OCI-LY1 (cell line): ENCODE results near the gene KLHL36.

Experiments used
- H2AFZ ChIP-seq: fragments of 200-600 bp; sonication (generic), shearing (Covaris generic); 2 replicates; pipeline ENCODE4 v1.6.0; 2014; ENCODE audit warnings: antibody characterized with exemption, mild to moderate bottlenecking, low read length
- H3F3A ChIP-seq: fragments of 200-600 bp; sonication (generic), shearing (Covaris generic); 2 replicates; pipeline ENCODE4 v1.6.0; 2014; ENCODE audit warnings: mild to moderate bottlenecking, antibody characterized with exemption, low read length, moderate library complexity; ENCODE audit not compliant: insufficient read depth
- H3K27ac ChIP-seq: fragments of 200-600 bp; sonication (generic); 2 replicates; pipeline ENCODE4 v1.5.1; 2014; ENCODE audit warnings: low read length, mixed run types, mild to moderate bottlenecking, low read depth; ENCODE audit not compliant: poor library complexity, severe bottlenecking
- H3K27me3 ChIP-seq: fragments of 200-600 bp; sonication (generic); 2 replicates; pipeline ENCODE4 v1.6.0; 2014; ENCODE audit warnings: antibody characterized with exemption, mild to moderate bottlenecking, low read length, moderate library complexity; ENCODE audit not compliant: insufficient read depth
- H3K36me3 ChIP-seq: fragments of 200-600 bp; sonication (generic); 2 replicates; pipeline ENCODE4 v1.6.1; 2014; ENCODE audit warnings: mild to moderate bottlenecking, antibody characterized with exemption, low read length, moderate library complexity, mixed read lengths; ENCODE audit not compliant: insufficient read depth
- H3K4me1 ChIP-seq: fragments of 200-600 bp; sonication (generic); 2 replicates; pipeline ENCODE4 v1.5.1; 2014; ENCODE audit warnings: mild to moderate bottlenecking, low read length, moderate library complexity; ENCODE audit not compliant: insufficient read depth, severe bottlenecking
- H3K4me2 ChIP-seq: fragments of 200-600 bp; sonication (generic), shearing (Covaris generic); 2 replicates; pipeline ENCODE4 v1.6.1; 2014; ENCODE audit warnings: low read length
- H3K4me3 ChIP-seq: fragments of 200-600 bp; sonication (generic); 2 replicates; pipeline ENCODE4 v1.5.1; 2014; ENCODE audit warnings: low read length, low read depth, mild to moderate bottlenecking, mixed read lengths; ENCODE audit not compliant: poor library complexity, severe bottlenecking
- H3K79me2 ChIP-seq: fragments of 200-600 bp; shearing (Covaris generic); 2 replicates; pipeline ENCODE4 v1.6.1; 2016; ENCODE audit warnings: mixed run types, low read length, mixed read lengths; ENCODE audit not compliant: insufficient read depth
- H3K9ac ChIP-seq: fragments of 200-600 bp; sonication (generic), shearing (Covaris generic); 2 replicates; pipeline ENCODE4 v1.6.1; 2014; ENCODE audit warnings: mild to moderate bottlenecking, low read length, mixed read lengths
- H3K9me2 ChIP-seq: fragments of 200-600 bp; sonication (generic), shearing (Covaris generic); 2 replicates; pipeline ENCODE4 v1.6.1; 2014; ENCODE audit warnings: low read depth, mild to moderate bottlenecking, low read length, mixed read lengths
- H3K9me3 ChIP-seq: fragments of 200-600 bp; shearing (Covaris generic); 2 replicates; pipeline ENCODE4 v1.6.1; 2014; ENCODE audit warnings: low read length, mixed read lengths
- H4K20me1 ChIP-seq: fragments of 200-600 bp; sonication (generic), shearing (Covaris generic); 2 replicates; pipeline ENCODE4 v1.6.0; 2016; ENCODE audit warnings: mild to moderate bottlenecking, low read length; ENCODE audit not compliant: insufficient read depth
- CTCF ChIP-seq: fragments of 200-600 bp; sonication (generic), shearing (Covaris generic); IDR thresholded peaks from 2 replicates; pipeline ENCODE4 v1.5.1; 2017; ENCODE audit warnings: mild to moderate bottlenecking, antibody characterized with exemption, low read length, moderate library complexity, mixed read lengths
- EZH2 ChIP-seq: fragments of 200-600 bp; sonication (generic), shearing (Covaris generic); IDR thresholded peaks from 2 replicates; pipeline ENCODE4 v1.8.0; 2017; ENCODE audit warnings: borderline replicate concordance, mixed run types, mild to moderate bottlenecking, antibody characterized with exemption, low read length, moderate library complexity, mixed read lengths

The KLHL36 gene

GRCh38 chr16:84673203-84673535 is 24.9 kb downstream of the KLHL36 start:
- H3K9me2 ChIP-seq = no peaks in the 10 kb centered on the region
- H3K27me3 ChIP-seq = no peaks in the 10 kb centered on the region
- H3K4me2 ChIP-seq = no peak overlapping the region
- no peak overlapping the region for H2AFZ ChIP-seq
- no peaks in the 10 kb centered on the region for H3F3A ChIP-seq
- H3K9me3 ChIP-seq = no peaks in the 10 kb centered on the region
- H3K79me2 ChIP-seq = no peaks in the 10 kb centered on the region
- no peak overlapping the region for H3K9ac ChIP-seq
- TF ChIP-seq CTCF (no peak), EZH2 (no peak)
- H3K4me1 ChIP-seq = peaks cover 6% of the 10 kb centered on the region
- H3K36me3 ChIP-seq = no peaks in the 10 kb centered on the region
- no peak overlapping the region for H3K4me3 ChIP-seq
- no peaks in the 10 kb centered on the region for H4K20me1 ChIP-seq
- H3K27ac ChIP-seq = no peak overlapping the region

GRCh38 chr16:84673561-84673960 is 25.2 kb downstream of the KLHL36 start:
- no peak overlapping the region for H3K4me3 ChIP-seq
- no peaks in the 10 kb centered on the region for H4K20me1 ChIP-seq
- H3K27ac ChIP-seq = no peak overlapping the region
- H3K4me1 ChIP-seq = peaks cover 6% of the 10 kb centered on the region
- no peaks in the 10 kb centered on the region for H3K27me3 ChIP-seq
- H2AFZ ChIP-seq = no peak overlapping the region
- H3K9me3 ChIP-seq = no peaks in the 10 kb centered on the region
- no peak overlapping the region for H3K9ac ChIP-seq
- no peaks in the 10 kb centered on the region for H3K79me2 ChIP-seq
- H3K36me3 ChIP-seq = no peaks in the 10 kb centered on the region
- H3K9me2 ChIP-seq = no peaks in the 10 kb centered on the region
- no peaks in the 10 kb centered on the region for H3F3A ChIP-seq
- no peak overlapping the region for H3K4me2 ChIP-seq
- TF ChIP-seq EZH2 (no peak), CTCF (no peak)

DNA sequence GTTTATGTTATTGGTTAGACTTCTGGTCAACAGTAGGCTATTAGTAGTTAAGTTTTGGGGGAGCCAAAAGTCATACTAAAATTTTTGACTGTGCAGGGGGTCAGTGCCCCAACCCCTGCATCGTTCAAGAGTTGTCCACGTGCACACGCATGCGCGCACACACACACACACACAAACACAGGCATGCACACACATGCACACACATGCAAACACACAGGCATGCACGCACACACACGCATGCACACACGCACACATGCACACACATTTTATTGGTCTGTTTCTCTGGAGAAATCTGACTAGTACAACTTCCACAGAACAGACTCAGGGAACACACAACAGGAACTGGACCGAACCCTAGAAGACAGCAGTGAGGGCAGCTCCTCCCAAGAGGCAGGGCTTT is 27.1 kb downstream of the KLHL36 start:
- no peaks in the 10 kb centered on the region for H3K9me3 ChIP-seq

More for the DNA sequence above, 27.1 kb downstream of the KLHL36 start:
- H3K9me2 ChIP-seq = no peaks in the 10 kb centered on the region
- no peaks in the 10 kb centered on the region for H4K20me1 ChIP-seq
- no peak overlapping the region for H3K27ac ChIP-seq
- no peak overlapping the region for H3K4me2 ChIP-seq
- no peak overlapping the region for H2AFZ ChIP-seq
- H3K79me2 ChIP-seq = no peaks in the 10 kb centered on the region
- H3F3A ChIP-seq = no peaks in the 10 kb centered on the region
- no peaks in the 10 kb centered on the region for H3K36me3 ChIP-seq
- TF ChIP-seq CTCF = no peak
- TF ChIP-seq EZH2 = no peak
- H3K27me3 ChIP-seq = no peaks in the 10 kb centered on the region
- peaks cover 6% of the 10 kb centered on the region for H3K4me1 ChIP-seq
- no peak overlapping the region for H3K4me3 ChIP-seq
- H3K9ac ChIP-seq = no peak overlapping the region
